DOHH2 (cell line): ENCODE results near the gene TNNC1.

Experiments used
- H3F3A ChIP-seq: fragments of 200-600 bp; sonication (generic), shearing (Covaris generic); 2 replicates; pipeline ENCODE4 v1.6.0; 2016; ENCODE audit warnings: antibody characterized with exemption, mild to moderate bottlenecking; ENCODE audit not compliant: control insufficient read depth, insufficient read depth
- H3K27ac ChIP-seq: fragments of 200-600 bp; sonication (generic); 2 replicates; pipeline ENCODE4 v1.5.1; 2014; ENCODE audit warnings: low read depth, mild to moderate bottlenecking, low read length, moderate library complexity
- H3K27me3 ChIP-seq: fragments of 200-600 bp; sonication (generic); 2 replicates; pipeline ENCODE4 v1.6.1; 2014; ENCODE audit warnings: mild to moderate bottlenecking, low read length, mixed read lengths; ENCODE audit not compliant: control insufficient read depth
- H3K36me3 ChIP-seq: fragments of 200-600 bp; sonication (generic); 2 replicates; pipeline ENCODE4 v1.6.1; 2014; ENCODE audit warnings: mild to moderate bottlenecking, low read length, moderate library complexity, mixed read lengths; ENCODE audit not compliant: control insufficient read depth
- H3K4me1 ChIP-seq: fragments of 200-600 bp; sonication (generic); 2 replicates; pipeline ENCODE4 v1.6.1; 2014; ENCODE audit warnings: mild to moderate bottlenecking, low read length, mixed read lengths; ENCODE audit not compliant: control insufficient read depth
- H3K4me2 ChIP-seq: fragments of 200-600 bp; sonication (generic); 2 replicates; pipeline ENCODE4 v1.6.0; 2014; ENCODE audit warnings: mild to moderate bottlenecking, low read length, moderate library complexity
- H3K4me3 ChIP-seq: fragments of 200-600 bp; sonication (generic); 2 replicates; pipeline ENCODE4 v1.5.1; 2014; ENCODE audit warnings: mild to moderate bottlenecking, low read length, mixed read lengths
- H3K79me2 ChIP-seq: fragments of 200-600 bp; sonication (generic); 2 replicates; pipeline ENCODE4 v1.6.1; 2014; ENCODE audit warnings: mild to moderate bottlenecking, low read length, mixed read lengths; ENCODE audit not compliant: control insufficient read depth
- H3K9me2 ChIP-seq: fragments of 200-600 bp; sonication (generic); replicated peaks from 2 replicates; pipeline ENCODE4 v1.6.1; 2014; ENCODE audit warnings: mild to moderate bottlenecking, low read length, mixed read lengths; ENCODE audit not compliant: control insufficient read depth
- H3K9me3 ChIP-seq: fragments of 200-600 bp; sonication (generic); 2 replicates; pipeline ENCODE4 v1.6.1; 2014; ENCODE audit warnings: antibody characterized with exemption, low read length, mixed read lengths; ENCODE audit not compliant: control insufficient read depth, insufficient read depth
- H4K20me1 ChIP-seq: fragments of 200-600 bp; sonication (generic); 2 replicates; pipeline ENCODE4 v1.6.0; 2014; ENCODE audit warnings: low read depth, mild to moderate bottlenecking, antibody characterized with exemption, low read length, moderate library complexity; ENCODE audit not compliant: control insufficient read depth, insufficient read depth
- CTCF ChIP-seq: fragments of 200-600 bp; sonication (generic); IDR thresholded peaks from one replicate; pipeline ENCODE4 v1.5.1; 2014; ENCODE audit warnings: antibody characterized with exemption, mild to moderate bottlenecking, low read depth, low read length; ENCODE audit not compliant: poor library complexity, severe bottlenecking
- EZH2phosphoT487 ChIP-seq: fragments of 200-600 bp; sonication (generic); IDR thresholded peaks from 2 replicates; pipeline ENCODE4 v1.6.1; 2017; ENCODE audit warnings: borderline replicate concordance, mild to moderate bottlenecking, antibody characterized with exemption, low read length, moderate library complexity, mixed read lengths

The TNNC1 gene

DNA sequence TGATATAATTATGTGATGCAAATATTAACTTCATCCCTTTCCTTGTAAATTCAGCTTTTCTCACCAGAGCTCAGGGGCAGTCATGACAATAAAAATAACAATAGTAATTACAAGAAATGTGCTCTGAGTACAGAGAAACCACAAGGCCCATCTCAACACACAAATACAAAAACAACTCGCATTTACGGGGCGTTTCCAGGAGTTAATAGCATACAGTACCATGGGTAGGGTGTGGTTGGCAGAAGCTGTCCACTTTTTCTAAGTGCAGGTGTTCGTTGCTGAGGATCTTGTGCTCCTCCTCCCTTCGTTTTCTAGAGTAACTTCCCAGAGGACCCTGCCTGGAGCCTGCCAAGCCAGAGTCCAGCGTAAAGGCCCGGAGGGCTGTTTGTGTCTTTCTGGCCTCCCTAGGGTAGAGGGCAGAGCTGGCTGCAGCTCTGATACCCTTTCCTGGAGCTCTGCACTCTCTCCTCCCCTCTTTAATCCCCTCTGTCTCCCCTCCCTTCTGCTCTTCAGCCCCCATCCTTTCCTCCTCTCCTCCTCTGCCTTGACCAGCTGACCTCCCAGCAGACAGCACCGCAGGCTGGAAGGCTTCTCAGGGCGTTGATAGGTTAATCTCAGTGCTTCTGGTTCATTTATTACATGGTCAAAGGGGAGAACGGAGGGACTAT, 20.4 kb downstream of the TNNC1 start:
- Histone ChIP-seq H3K79me2 (no peaks in the 10 kb centered on the region), H3K4me2 (no peak overlapping the region), H3K27ac (no peak overlapping the region), H3K4me1 (no peaks in the 10 kb centered on the region), H4K20me1 (no peaks in the 10 kb centered on the region), H3K36me3 (no peaks in the 10 kb centered on the region), H3K4me3 (no peak overlapping the region), H3F3A (no peaks in the 10 kb centered on the region), H3K9me2 (no peaks in the 10 kb centered on the region), H3K9me3 (no peaks in the 10 kb centered on the region), H3K27me3 (peaks cover 14% of the 10 kb centered on the region; the same call in 1 of the 2 replicates)
- TF ChIP-seq EZH2phosphoT487, result no peak
- no peak for TF ChIP-seq CTCF

- Histone ChIP-seq H3K36me3 (no peaks in the 10 kb centered on the region), H3K4me3 (no peak overlapping the region), H3K4me2 (no peak overlapping the region), H3K27ac (no peak overlapping the region), H3F3A (no peaks in the 10 kb centered on the region), H4K20me1 (no peaks in the 10 kb centered on the region), H3K9me2 (no peaks in the 10 kb centered on the region), H3K27me3 (peaks cover 20% of the 10 kb centered on the region), H3K79me2 (no peaks in the 10 kb centered on the region), H3K9me3 (no peaks in the 10 kb centered on the region), H3K4me1 (no peaks in the 10 kb centered on the region)
- no peak for TF ChIP-seq EZH2phosphoT487
- TF ChIP-seq CTCF, result no peak
Observed at GRCh38 chr3:52432691-52433141, 21.1 kb downstream of the TNNC1 start.

DNA sequence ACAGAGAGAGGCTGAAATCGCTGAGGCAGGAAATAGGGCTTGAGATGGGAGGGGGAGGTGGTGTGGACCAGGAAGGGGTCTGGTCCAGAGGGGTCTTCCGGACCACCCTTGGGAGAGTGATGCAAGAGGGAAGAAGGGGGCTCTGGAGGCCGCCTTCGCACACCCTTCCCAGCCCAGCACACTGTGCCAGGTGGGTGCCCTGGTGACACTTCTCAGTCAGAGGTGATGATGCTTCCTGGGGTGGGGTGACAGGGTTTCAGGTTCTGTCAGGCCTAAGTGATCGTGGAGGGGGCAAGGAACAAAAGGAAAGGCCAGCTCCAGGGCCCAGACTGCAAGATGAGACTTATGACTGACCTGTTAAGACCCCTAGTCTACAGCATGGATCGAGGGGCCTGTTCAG, 21.6 kb downstream of the TNNC1 start:
- H3K4me3 ChIP-seq, result no peak overlapping the region
- no peaks in the 10 kb centered on the region for H3F3A ChIP-seq
- H3K27ac ChIP-seq, result no peak overlapping the region
- no peaks in the 10 kb centered on the region for H3K36me3 ChIP-seq
- no peaks in the 10 kb centered on the region for H3K9me2 ChIP-seq
- H4K20me1 ChIP-seq, result no peaks in the 10 kb centered on the region
- peaks cover 20% of the 10 kb centered on the region for H3K27me3 ChIP-seq
- H3K9me3 ChIP-seq, result no peaks in the 10 kb centered on the region
- no peak overlapping the region for H3K4me2 ChIP-seq
- H3K79me2 ChIP-seq, result no peaks in the 10 kb centered on the region
- H3K4me1 ChIP-seq, result no peaks in the 10 kb centered on the region
- TF ChIP-seq CTCF (no peak), EZH2phosphoT487 (no peak)
